HG02970 (cell line): ENCODE results near the gene HSPA12A.

Source experiments
- ATAC-seq: cut with Tn5 transposase; IDR thresholded peaks from one replicate; pipeline ENCODE4 v1.9.1; 2021; ENCODE audit warnings: mild to moderate bottlenecking, moderate library complexity, moderate number of reproducible peaks; ENCODE audit not compliant: unreplicated experiment, low FRiP score

Gene HSPA12A

DNA sequence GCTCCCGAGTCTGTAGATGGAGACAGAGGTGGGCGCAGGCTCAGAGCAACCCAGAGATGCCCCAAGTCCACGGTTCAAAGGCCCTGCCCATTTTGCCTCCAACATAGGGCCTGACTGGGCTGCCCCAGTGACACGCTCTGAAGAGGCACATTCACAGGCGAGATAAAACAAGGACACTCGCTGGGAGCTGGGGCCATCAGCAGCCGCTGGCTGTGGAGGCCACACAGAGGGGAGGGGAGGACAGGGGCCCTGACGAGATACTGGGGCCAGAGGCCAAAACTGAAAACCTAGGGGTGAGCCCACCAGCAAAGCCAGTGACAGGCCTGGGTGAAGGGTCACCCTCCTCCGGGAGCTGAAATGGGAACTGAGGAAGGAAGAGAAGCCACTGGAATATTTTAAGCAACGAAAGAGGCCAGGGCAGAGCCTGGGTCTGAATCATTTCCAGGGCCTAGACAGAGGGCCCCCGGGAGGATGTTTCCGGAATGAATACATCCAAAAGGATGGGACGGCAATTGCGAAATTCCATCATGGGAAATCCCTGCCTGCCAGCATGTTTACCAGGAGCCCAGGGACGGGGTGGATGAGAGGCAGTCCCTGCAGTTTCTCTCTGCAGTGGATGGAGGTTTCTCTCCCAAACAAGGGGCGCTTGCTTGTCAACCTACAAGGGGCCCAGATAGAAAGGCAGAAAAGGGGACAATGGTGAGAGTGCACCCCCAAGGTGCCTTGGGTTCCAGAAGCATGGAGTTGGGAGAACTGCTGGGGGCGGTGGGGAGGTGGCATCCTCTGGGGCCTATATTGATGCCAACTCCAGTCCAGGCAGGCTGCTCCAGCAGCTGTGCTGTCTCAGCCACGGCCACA is 29.0 kb upstream of the HSPA12A start:
- no peak for ATAC-seq

- ATAC-seq = no peak
Measured at GRCh38 chr10:116770281-116770680, 27.9 kb upstream of the HSPA12A start.

GRCh38 chr10:116769791-116770190 is 27.4 kb upstream of the HSPA12A start:
- no peak for ATAC-seq

- ATAC-seq = no peak
Measured at GRCh38 chr10:116769368-116769767, 27.0 kb upstream of the HSPA12A start.

GRCh38 chr10:116768786-116769185 is 26.4 kb upstream of the HSPA12A start:
- ATAC-seq = no peak

- ATAC-seq = no peak
Measured at GRCh38 chr10:116766837-116767634, 24.7 kb upstream of the HSPA12A start.

DNA sequence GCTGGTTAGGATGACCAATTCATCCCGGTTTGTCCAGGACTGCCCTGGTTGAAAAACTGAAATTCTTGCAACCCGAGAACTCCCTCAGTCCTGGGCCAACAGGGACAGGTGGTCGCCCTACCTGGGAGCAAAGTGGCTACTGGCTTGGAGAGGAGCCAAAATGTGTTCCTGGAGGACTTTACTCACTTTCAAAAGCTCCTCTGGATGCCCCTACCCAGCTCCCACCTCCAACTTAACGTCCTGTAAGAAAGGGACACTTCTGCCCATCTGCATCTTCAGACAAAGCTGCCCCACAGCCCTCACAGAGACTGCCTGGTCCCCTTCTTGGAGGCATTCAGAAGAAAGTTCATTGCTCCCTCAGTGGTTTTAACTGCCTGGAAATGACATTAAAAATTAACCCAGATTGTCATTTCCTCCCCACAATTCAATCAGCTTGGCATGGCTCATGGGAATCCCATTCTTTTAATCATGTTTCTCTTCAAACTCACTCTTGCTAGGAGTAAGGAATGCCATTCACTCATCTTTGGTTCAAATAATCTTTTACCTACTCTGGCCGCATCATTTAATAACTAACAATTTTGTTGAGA is 24.0 kb upstream of the HSPA12A start:
- no peak for ATAC-seq

DNA sequence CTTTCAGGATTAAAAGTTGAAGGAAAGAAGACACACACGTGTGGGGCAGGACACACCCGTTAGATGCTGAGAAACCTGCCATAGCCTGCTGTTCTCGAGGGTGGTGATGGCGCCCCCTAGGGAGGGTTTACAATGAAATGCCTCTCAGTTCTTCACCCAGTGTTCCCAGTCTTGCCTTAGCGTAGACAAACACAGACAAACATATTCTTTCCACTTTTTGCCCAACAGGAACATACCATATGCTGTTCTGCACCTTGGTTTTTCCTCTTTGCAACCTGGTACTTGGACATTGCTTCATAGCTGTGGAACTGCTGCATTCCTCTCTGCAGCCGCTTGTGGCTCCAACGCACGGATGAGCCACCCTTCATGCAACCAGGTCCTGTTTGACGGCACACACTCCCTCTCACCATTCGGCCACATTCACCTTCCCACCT is 23.3 kb upstream of the HSPA12A start:
- no peak for ATAC-seq

- no peak for ATAC-seq
Measured at GRCh38 chr10:116764979-116765378, 22.6 kb upstream of the HSPA12A start.

DNA sequence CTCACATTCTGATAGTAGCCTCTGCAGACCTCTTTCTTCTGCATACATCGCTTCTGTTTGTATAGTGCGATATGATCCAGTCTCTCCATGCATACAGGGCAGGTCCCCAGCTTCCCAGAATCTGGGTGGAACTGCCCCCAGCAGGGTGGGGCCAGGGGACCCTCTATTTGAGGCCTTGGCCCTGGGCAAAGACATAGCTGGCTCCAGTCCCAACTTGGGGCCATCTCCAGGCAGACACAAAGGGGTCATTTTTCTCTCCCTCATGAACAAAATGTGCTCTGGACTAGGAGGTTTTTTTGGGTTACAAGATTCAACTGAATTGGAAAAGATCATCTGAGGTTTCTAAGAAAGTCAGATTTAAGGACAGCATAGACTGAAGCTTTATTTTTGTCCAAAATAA is 21.1 kb upstream of the HSPA12A start:
- no peak for ATAC-seq

- no peak for ATAC-seq
Measured at GRCh38 chr10:116761883-116762282, 19.5 kb upstream of the HSPA12A start.

- ATAC-seq = no peak
Measured at GRCh38 chr10:116760919-116761318, 18.6 kb upstream of the HSPA12A start.

GRCh38 chr10:116757246-116757645 is 14.9 kb upstream of the HSPA12A start:
- ATAC-seq = no peak

GRCh38 chr10:116756277-116756676 is 13.9 kb upstream of the HSPA12A start:
- ATAC-seq = no peak

DNA sequence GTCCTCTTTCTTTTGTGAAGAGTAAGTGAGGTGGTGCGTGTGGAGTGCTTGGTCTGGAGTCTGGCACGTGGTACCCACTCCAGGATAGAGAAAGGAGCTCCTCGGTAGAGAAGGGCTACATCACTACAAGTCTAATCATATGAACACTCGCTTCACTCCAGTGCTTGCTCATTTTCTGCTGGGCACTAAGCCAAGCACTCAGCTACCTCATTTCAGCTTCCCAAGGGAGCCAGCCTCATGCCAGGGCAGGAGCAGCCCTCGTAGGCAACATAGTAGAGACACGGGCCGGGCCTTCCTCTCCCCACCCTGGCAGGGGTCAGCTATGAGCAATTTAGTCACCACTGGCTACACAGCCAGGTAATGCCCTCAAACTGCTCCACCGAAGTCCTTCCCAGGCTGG is 11.4 kb upstream of the HSPA12A start:
- no peak for ATAC-seq

DNA sequence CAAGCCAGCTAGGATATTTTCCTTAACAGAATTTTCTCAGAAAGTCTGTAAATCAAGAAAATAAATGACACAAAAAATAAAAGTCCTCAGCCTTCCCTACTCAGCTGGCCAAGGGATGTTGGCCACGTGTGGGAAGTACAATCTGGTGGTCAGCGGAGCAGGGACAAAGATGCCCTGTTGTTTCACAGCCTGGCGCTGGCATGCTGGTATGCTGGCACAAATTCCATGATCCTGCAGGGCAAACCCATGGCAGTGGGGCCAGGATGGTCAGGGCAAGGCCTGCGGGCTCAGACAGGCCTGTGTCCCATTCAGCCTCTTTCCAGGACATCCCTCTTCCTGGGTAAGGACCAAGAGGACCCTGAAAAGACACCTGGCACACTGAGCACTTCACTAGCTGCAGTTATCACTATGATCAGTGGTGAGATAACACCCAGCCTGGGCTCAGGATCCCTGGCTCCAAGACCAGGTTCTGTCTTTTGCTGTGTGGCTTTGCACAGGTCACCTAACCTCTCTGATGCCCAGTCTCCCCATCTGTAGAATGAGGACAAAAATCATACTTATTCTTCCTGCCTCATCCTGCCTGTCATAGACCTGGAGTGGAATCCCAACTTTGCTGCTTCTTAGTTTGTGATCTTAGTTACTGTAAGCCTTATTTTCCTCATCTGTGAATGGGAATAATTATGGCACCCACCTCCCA is 10.8 kb upstream of the HSPA12A start:
- no peak for ATAC-seq

GRCh38 chr10:116752563-116752962 is 10.2 kb upstream of the HSPA12A start:
- ATAC-seq = no peak

- ATAC-seq = no peak
Measured at GRCh38 chr10:116748471-116748870, 6.1 kb upstream of the HSPA12A start.

- no peak for ATAC-seq
Measured at GRCh38 chr10:116748041-116748440, 5.7 kb upstream of the HSPA12A start.

- no peak for ATAC-seq
Measured at GRCh38 chr10:116747325-116747724, 5.0 kb upstream of the HSPA12A start.

GRCh38 chr10:116744885-116745284 is 2.5 kb upstream of the HSPA12A start:
- no peak for ATAC-seq
